SK-N-SH (cell line): ENCODE data around the gene NAXE. TPM values are rescaled to one million over a fixed set of nuclear protein-coding genes. Genes with fewer than 3 reads are reported as not detected.

Experiments
- CTCF ChIA-PET: fragments of 300-600, 350-600 bp; formaldehyde crosslinking; extraction: SDS; loops from one replicate; lab custom pipeline; 2021; lab: Yijun Ruan, JAX
- POLR2A ChIA-PET: fragments of 350-600 bp; sonication (Branson Sonifier 250); formaldehyde crosslinking; extraction: SDS; loops from one replicate; lab custom pipeline; 2020; ENCODE audit warnings: antibody characterized with exemption, inconsistent platforms; lab: Yijun Ruan, JAX
- DNase-seq: peaks from one replicate; pipeline ENCODE4 v3.0.0; 2012
- H2AFZ ChIP-seq: fragments of 200-600 bp; sonication (generic); 2 replicates; pipeline ENCODE4 v1.8.1; 2016; ENCODE audit warnings: antibody characterized with exemption, mild to moderate bottlenecking, low read depth
- H3F3A ChIP-seq: fragments of 200-600 bp; sonication (generic); replicated peaks from 2 replicates; pipeline ENCODE3; 2016; ENCODE audit warnings: antibody characterized with exemption, mild to moderate bottlenecking; ENCODE audit not compliant: insufficient read depth
- H3K27ac ChIP-seq, 2 experiments: fragments of 200-500 bp in 1 of 2; fragments of 200-600 bp in 1 of 2; sonication (Bioruptor generic) in 1 of 2; sonication (generic), shearing (Covaris generic) in 1 of 2; 2 replicates each; pipeline versions ENCODE4 v1.5.1 to v1.6.1; 2014 to 2016; ENCODE audit warnings: low read depth in 2 of 2, inconsistent platforms in 1 of 2, low read length in 1 of 2, mild to moderate bottlenecking in 1 of 2, mixed read lengths in 1 of 2
- H3K27me3 ChIP-seq: fragments of 200-600 bp; sonication (generic), shearing (Covaris generic); 2 replicates; pipeline ENCODE4 v1.6.1; 2016; ENCODE audit warnings: mixed run types; ENCODE audit not compliant: insufficient read depth
- H3K36me3 ChIP-seq, 2 experiments: fragments of 200-500 bp in 1 of 2; fragments of 200-600 bp in 1 of 2; sonication (Bioruptor generic) in 1 of 2; sonication (generic) in 1 of 2; replicated peaks in 1 of 2; 2 replicates each; pipeline versions ENCODE3 to v1.5.1; 2014 to 2016; ENCODE audit warnings: low read length in 1 of 2, mild to moderate bottlenecking in 1 of 2; ENCODE audit not compliant: insufficient read depth in 2 of 2, control insufficient read depth in 1 of 2
- H3K4me1 ChIP-seq, 2 experiments: fragments of 200-500 bp in 1 of 2; fragments of 200-600 bp in 1 of 2; sonication (Bioruptor generic) in 1 of 2; sonication (generic), shearing (Covaris generic) in 1 of 2; 2 replicates each; pipeline versions ENCODE4 v1.5.1 to v1.6.1; 2014 to 2016; ENCODE audit warnings: low read depth in 1 of 2, low read length in 1 of 2, mixed run types in 1 of 2; ENCODE audit not compliant: insufficient read depth in 2 of 2, control insufficient read depth in 1 of 2
- H3K4me2 ChIP-seq: fragments of 200-600 bp; sonication (generic), shearing (Covaris generic); 2 replicates; pipeline ENCODE4 v1.6.1; 2017; ENCODE audit warnings: mixed run types
- H3K4me3 ChIP-seq, 2 experiments: fragments of 200-500 bp in 1 of 2; fragments of 200-600 bp in 1 of 2; sonication (Bioruptor generic) in 1 of 2; sonication (generic), shearing (Covaris generic) in 1 of 2; 2 replicates each; pipeline versions ENCODE4 v1.5.1 to v1.8.1; 2014 to 2016; ENCODE audit warnings: low read depth in 2 of 2, inconsistent platforms in 1 of 2, low read length in 1 of 2, mild to moderate bottlenecking in 1 of 2, mixed read lengths in 1 of 2, moderate library complexity in 1 of 2
- H3K79me2 ChIP-seq: fragments of 200-600 bp; sonication (generic); 2 replicates; pipeline ENCODE4 v1.8.1; 2017; ENCODE audit warnings: mild to moderate bottlenecking; ENCODE audit not compliant: insufficient read depth
- H3K9ac ChIP-seq: fragments of 200-600 bp; sonication (generic); 2 replicates; pipeline ENCODE4 v1.6.1; 2017; ENCODE audit warnings: mixed run types
- H3K9me2 ChIP-seq: fragments of 200-600 bp; sonication (generic); 2 replicates; pipeline ENCODE4 v1.6.1; 2017; ENCODE audit warnings: mixed run types
- H3K9me3 ChIP-seq: fragments of 200-600 bp; sonication (generic); 2 replicates; pipeline ENCODE4 v1.6.1; 2017; ENCODE audit warnings: mixed run types, mild to moderate bottlenecking, moderate library complexity
- H4K20me1 ChIP-seq: fragments of 200-600 bp; sonication (generic); 2 replicates; pipeline ENCODE4 v1.6.1; 2017; ENCODE audit warnings: mild to moderate bottlenecking, mixed run types; ENCODE audit not compliant: insufficient read depth
- CHD2 ChIP-seq: fragments of 150-350 bp; IDR thresholded peaks from 2 replicates; pipeline ENCODE4 v1.6.1; 2018; ENCODE audit warnings: low read length; ENCODE audit not compliant: partially characterized antibody
- CTCF ChIP-seq: fragments of 200-600 bp; sonication (generic); IDR thresholded peaks from 2 replicates; pipeline ENCODE4 v1.6.1; 2017; ENCODE audit warnings: antibody characterized with exemption, mild to moderate bottlenecking, moderate library complexity
- EZH2phosphoT487 ChIP-seq: fragments of 200-600 bp; sonication (generic); IDR thresholded peaks from 2 replicates; pipeline ENCODE4 v1.6.1; 2017; ENCODE audit warnings: low read depth, mixed run types, mild to moderate bottlenecking, antibody characterized with exemption, moderate library complexity, borderline replicate concordance
- GABPA ChIP-seq: IDR thresholded peaks from 2 replicates; pipeline ENCODE4 v1.4.0; 2012; ENCODE audit warnings: low read depth, mild to moderate bottlenecking
- GATA2 ChIP-seq: sonication (generic); formaldehyde crosslinking; IDR thresholded peaks from 2 replicates; pipeline ENCODE4 v1.5.0; 2020; ENCODE audit warnings: mild to moderate bottlenecking, missing genetic modification reagents
- IRF3 ChIP-seq: fragments of 150-350 bp; IDR thresholded peaks from 2 replicates; pipeline ENCODE4 v1.6.1; 2016; ENCODE audit warnings: mild to moderate bottlenecking, low read depth, low read length
- MAX ChIP-seq: IDR thresholded peaks from 2 replicates; pipeline ENCODE4 v1.4.0; 2012; ENCODE audit warnings: low read depth
- NFIC ChIP-seq: IDR thresholded peaks from 2 replicates; pipeline ENCODE4 v1.4.0; 2012; ENCODE audit warnings: borderline replicate concordance
- POLR2AphosphoS5 ChIP-seq: IDR thresholded peaks from 2 replicates; pipeline ENCODE4 v1.6.1; 2012; ENCODE audit warnings: low read depth, low read length
- RAD21 ChIP-seq: IDR thresholded peaks from 2 replicates; pipeline ENCODE4 v1.6.1; 2012; ENCODE audit warnings: mild to moderate bottlenecking, low read length
- REST ChIP-seq: IDR thresholded peaks from 2 replicates; pipeline ENCODE4 v1.6.1; 2012; ENCODE audit warnings: mild to moderate bottlenecking, low read depth, low read length, moderate library complexity
- RXRA ChIP-seq: IDR thresholded peaks from 2 replicates; pipeline ENCODE4 v1.4.0; 2012; ENCODE audit warnings: low read depth, mild to moderate bottlenecking, borderline replicate concordance
- SIN3A ChIP-seq: IDR thresholded peaks from 2 replicates; pipeline ENCODE4 v1.6.1; 2012; ENCODE audit warnings: low read depth, mild to moderate bottlenecking, low read length, moderate library complexity, borderline replicate concordance
- SMC3 ChIP-seq: IDR thresholded peaks from 2 replicates; pipeline ENCODE4 v1.6.1; 2012; ENCODE audit warnings: low read depth, low read length, improper control_type of control experiment
- TEAD4 ChIP-seq: IDR thresholded peaks from 2 replicates; pipeline ENCODE4 v1.4.0; 2012; ENCODE audit warnings: mild to moderate bottlenecking, borderline replicate concordance; ENCODE audit not compliant: insufficient read depth
- USF1 ChIP-seq: IDR thresholded peaks from 2 replicates; pipeline ENCODE4 v1.4.0; 2012; ENCODE audit warnings: low read depth, borderline replicate concordance
- whole genome bisulfite sequencing: methylation state at CpG from one replicate; pipeline ENCODE4 v1.1.6; 2017; ENCODE audit warnings: low lambda C conversion rate; 5-methylcytosine and 5-hydroxymethylcytosine counted together
- polyA plus RNA-seq, 3 experiments: library from polyadenylated mRNA; depleted of rRNA; stranded (reverse); fragments of >200 nt; gene quantifications; 2 replicates each; pipeline ENCODE4 v1.2.3, GENCODE V29; 2012

The NAXE gene
- polyA plus RNA-seq, 1 of the 3 experiments (the other 2 are of a cell fraction), result 98.4 TPM

GRCh38 chr1:156639601-156640101, 48.1 kb downstream of the NAXE start (continued):
- no peak for TF ChIP-seq REST
- no peak for TF ChIP-seq MAX
- TF ChIP-seq EZH2phosphoT487, result no peak
- no peak for TF ChIP-seq RXRA
- no peak for TF ChIP-seq CHD2
- no peak for TF ChIP-seq IRF3
- TF ChIP-seq SMC3, result no peak
- no peak for TF ChIP-seq RAD21

- WGBS, result 80% methylated on average over 5 of the region's 6 CpGs
- ChIA-PET POLR2A (no interaction called here), CTCF (interaction anchor here (0.6 to 17.8 kb wide), 10 partner anchors 14 to 265 kb away, joined by 3 to 252 read pairs (median 4); no protein-coding TSS in a partner anchor)
- Histone ChIP-seq H3K79me2 (no peaks in the 10 kb centered on the region), H2AFZ (no peak overlapping the region), H3K27ac (no peak overlapping the region), H4K20me1 (no peaks in the 10 kb centered on the region), H3K9me3 (no peaks in the 10 kb centered on the region), H3K4me1 (peaks cover 0 to 34% of the 10 kb centered on the region in 2 experiments; a peak in 1 of 4 replicates), H3K27me3 (peaks cover 43% of the 10 kb centered on the region), H3F3A (peaks cover 5% of the 10 kb centered on the region), H3K4me2 (peak overlapping the region; percentile 77), H3K4me3 (peak overlapping the region; percentile 32 to 46; a peak in 3 of 4 replicates), H3K36me3 (no peaks in the 10 kb centered on the region), H3K9ac (no peak overlapping the region), H3K9me2 (no peaks in the 10 kb centered on the region)
- DNase-seq, result no peak
- TF ChIP-seq GABPA (no peak), CTCF (no peak), USF1 (no peak), POLR2AphosphoS5 (no peak), TEAD4 (no peak), MAX (no peak), EZH2phosphoT487 (no peak), GATA2 (CRISPR knock-in tag) (no peak), CHD2 (no peak), SIN3A (no peak), NFIC (no peak)
These were observed 49.5 kb downstream of the NAXE start for GRCh38 chr1:156640842-156641706.
